ENCODE data around the gene MAN2B1. TPM values are rescaled to one million over a fixed set of nuclear protein-coding genes. Genes with fewer than 3 reads are reported as not detected.

Gene MAN2B1
- total and polyA plus RNA-seq, 2 experiments from 2014 or later = 68.8 to 77.1 TPM

DNA sequence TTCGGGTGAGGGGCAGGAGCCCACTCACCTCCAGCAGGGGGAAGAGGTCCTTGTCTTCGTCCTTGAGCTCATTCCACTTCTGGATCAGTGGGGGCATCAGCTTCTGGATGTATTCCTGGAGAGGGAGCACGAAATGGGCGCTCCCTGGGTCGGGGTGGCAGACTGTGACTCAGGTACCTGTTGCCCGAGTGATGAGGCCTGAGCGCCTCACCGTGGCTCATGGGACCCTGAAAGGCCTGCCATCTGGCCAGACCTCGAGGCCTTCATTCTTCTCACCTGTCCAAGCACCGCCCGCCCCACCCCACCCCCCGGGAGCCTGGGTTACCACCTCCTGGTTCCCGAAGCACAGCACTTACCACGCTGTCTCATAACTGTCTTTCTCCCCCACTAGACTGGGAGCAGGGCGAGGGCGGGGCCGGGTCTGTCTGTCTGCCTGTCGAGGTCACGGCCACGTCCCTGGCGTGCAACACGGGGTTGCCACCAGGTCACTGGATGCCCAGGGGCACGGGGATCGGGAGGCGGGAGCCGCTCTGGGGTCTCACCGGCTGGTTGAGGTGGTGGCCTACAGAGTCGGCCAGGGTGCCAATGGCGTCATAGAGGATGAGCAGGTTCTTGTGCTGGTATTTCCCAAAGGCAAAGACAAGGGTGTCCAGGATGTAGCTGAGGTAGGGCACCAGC is 39.3 kb upstream of the MAN2B1 start:
- H3K79me2 ChIP-seq = peaks cover 5% of the 10 kb centered on the region
- H3K27me3 ChIP-seq = no peaks in the 10 kb centered on the region
- no peak for DNase-seq (ENCODE audit: low spot score)
- no peak overlapping the region for H3K27ac ChIP-seq
- no peaks in the 10 kb centered on the region for H3K9me2 ChIP-seq (replicated peaks; ENCODE audit: insufficient read depth)
- H3K4me2 ChIP-seq = no peak overlapping the region
- no peaks in the 10 kb centered on the region for H3K9me3 ChIP-seq (ENCODE audit: low read depth)
- H3K4me3 ChIP-seq = no peak overlapping the region
- H3K4me1 ChIP-seq (ENCODE audit: insufficient read depth) = no peaks in the 10 kb centered on the region
- no peaks in the 10 kb centered on the region for H4K20me1 ChIP-seq (ENCODE audit: insufficient read depth, poor library complexity, severe bottlenecking)
- TF ChIP-seq, protein P1, sequence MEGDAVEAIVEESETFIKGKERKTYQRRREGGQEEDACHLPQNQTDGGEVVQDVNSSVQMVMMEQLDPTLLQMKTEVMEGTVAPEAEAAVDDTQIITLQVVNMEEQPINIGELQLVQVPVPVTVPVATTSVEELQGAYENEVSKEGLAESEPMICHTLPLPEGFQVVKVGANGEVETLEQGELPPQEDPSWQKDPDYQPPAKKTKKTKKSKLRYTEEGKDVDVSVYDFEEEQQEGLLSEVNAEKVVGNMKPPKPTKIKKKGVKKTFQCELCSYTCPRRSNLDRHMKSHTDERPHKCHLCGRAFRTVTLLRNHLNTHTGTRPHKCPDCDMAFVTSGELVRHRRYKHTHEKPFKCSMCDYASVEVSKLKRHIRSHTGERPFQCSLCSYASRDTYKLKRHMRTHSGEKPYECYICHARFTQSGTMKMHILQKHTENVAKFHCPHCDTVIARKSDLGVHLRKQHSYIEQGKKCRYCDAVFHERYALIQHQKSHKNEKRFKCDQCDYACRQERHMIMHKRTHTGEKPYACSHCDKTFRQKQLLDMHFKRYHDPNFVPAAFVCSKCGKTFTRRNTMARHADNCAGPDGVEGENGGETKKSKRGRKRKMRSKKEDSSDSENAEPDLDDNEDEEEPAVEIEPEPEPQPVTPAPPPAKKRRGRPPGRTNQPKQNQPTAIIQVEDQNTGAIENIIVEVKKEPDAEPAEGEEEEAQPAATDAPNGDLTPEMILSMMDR (IDR thresholded peaks at IDR 0.05; ENCODE audit: poor library complexity) = no peak
- no peak for TF ChIP-seq EZH2 (IDR thresholded peaks at IDR 0.05; ENCODE audit: borderline replicate concordance)
- WGBS (ENCODE audit: low lambda C conversion rate, missing lambda C conversion rate) = 96% methylated on average over 25 of the region's 29 CpGs
- H3K36me3 ChIP-seq (replicated peaks; ENCODE audit: insufficient read depth, low read depth) = no peaks in the 10 kb centered on the region
- H2AFZ ChIP-seq = no peak overlapping the region

DNA sequence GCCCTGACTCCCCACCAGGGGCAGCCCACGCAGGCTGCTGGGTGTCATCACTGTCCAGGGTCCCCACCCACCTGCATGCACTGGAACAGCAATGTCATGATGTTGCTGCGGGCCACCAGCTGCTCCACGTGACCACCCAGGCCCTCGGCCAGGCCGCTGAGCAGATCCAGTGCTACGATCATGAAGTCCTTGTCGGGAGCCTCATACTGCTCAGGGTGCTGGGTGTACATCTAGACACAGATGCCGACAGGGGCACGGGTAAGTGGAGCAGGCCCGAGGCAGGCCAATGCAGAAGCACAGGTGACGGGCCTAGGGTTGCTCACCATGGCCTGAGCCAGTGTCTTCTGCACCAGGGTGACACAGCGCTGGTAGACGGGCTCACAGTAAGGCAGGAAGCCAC is 38.6 kb upstream of the MAN2B1 start:
- DNase-seq (ENCODE audit: low spot score) = no peak
- TF ChIP-seq, protein P1 (IDR thresholded peaks at IDR 0.05; ENCODE audit: poor library complexity) = no peak
- TF ChIP-seq EZH2 (IDR thresholded peaks at IDR 0.05; ENCODE audit: borderline replicate concordance) (no peak), EZH2phosphoT487 (IDR thresholded peaks at IDR 0.05; ENCODE audit: low read depth, severe bottlenecking, unreplicated experiment) (no peak)
- no peaks in the 10 kb centered on the region for H3K4me1 ChIP-seq (ENCODE audit: insufficient read depth)
- no peak overlapping the region for H3K27ac ChIP-seq
- H3K27me3 ChIP-seq = no peaks in the 10 kb centered on the region
- H3K36me3 ChIP-seq (replicated peaks; ENCODE audit: insufficient read depth, low read depth) = no peaks in the 10 kb centered on the region
- no peak overlapping the region for H3K4me2 ChIP-seq
- H3K79me2 ChIP-seq = peaks cover 5% of the 10 kb centered on the region
- no peak overlapping the region for H2AFZ ChIP-seq
- 96% methylated on average over 13 of the region's 13 CpGs for WGBS (ENCODE audit: low lambda C conversion rate, missing lambda C conversion rate)
- H4K20me1 ChIP-seq (ENCODE audit: insufficient read depth, poor library complexity, severe bottlenecking) = no peaks in the 10 kb centered on the region
- no peaks in the 10 kb centered on the region for H3K9me2 ChIP-seq (replicated peaks; ENCODE audit: insufficient read depth)
- no peaks in the 10 kb centered on the region for H3K9me3 ChIP-seq (ENCODE audit: low read depth)
- no peak overlapping the region for H3K4me3 ChIP-seq

DNA sequence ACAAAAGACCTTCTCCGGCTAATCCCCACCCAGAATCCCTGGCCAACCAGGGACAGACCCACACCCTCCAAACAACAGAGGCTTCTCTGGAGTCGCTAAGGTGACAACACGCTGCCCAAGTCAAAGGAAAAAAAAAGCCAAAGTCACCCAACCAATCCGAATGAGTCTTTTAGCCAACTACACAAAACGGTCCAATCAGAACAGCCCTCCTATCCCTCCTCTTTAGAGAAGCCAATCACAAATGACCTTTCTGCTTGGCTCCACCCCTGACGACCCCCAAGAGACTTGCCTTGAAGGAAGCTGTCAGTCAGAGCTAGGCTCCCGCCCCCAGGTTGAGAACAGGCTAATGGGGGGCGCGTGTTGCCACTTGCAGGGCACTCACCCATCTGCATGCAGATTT is 36.5 kb upstream of the MAN2B1 start:
- 82% methylated on average over 9 of the region's 9 CpGs for WGBS (ENCODE audit: low lambda C conversion rate, missing lambda C conversion rate)

More for the DNA sequence above, 36.5 kb upstream of the MAN2B1 start:
- H3K9me2 ChIP-seq (replicated peaks; ENCODE audit: insufficient read depth) = no peaks in the 10 kb centered on the region
- no peak for TF ChIP-seq EZH2phosphoT487 (IDR thresholded peaks at IDR 0.05; ENCODE audit: low read depth, severe bottlenecking, unreplicated experiment)
- TF ChIP-seq EZH2 (IDR thresholded peaks at IDR 0.05; ENCODE audit: borderline replicate concordance) = no peak
- TF ChIP-seq, protein P1 (IDR thresholded peaks at IDR 0.05; ENCODE audit: poor library complexity) = no peak
- no peak overlapping the region for H3K4me2 ChIP-seq
- no peaks in the 10 kb centered on the region for H3K9me3 ChIP-seq (ENCODE audit: low read depth)
- no peaks in the 10 kb centered on the region for H3K4me1 ChIP-seq (ENCODE audit: insufficient read depth)
- peak; percentile 18 for DNase-seq (ENCODE audit: low spot score)
- no peak overlapping the region for H3K4me3 ChIP-seq
- H2AFZ ChIP-seq = no peak overlapping the region
- no peak overlapping the region for H3K27ac ChIP-seq
- peaks cover under 1% of the 10 kb centered on the region for H3K79me2 ChIP-seq
- no peaks in the 10 kb centered on the region for H4K20me1 ChIP-seq (ENCODE audit: insufficient read depth, poor library complexity, severe bottlenecking)
- H3K36me3 ChIP-seq (replicated peaks; ENCODE audit: insufficient read depth, low read depth) = no peaks in the 10 kb centered on the region
- no peaks in the 10 kb centered on the region for H3K27me3 ChIP-seq
